H1 (cell line): ENCODE data around the gene ABHD12B. TPM values are rescaled to one million over a fixed set of nuclear protein-coding genes. Genes with fewer than 3 reads are reported as not detected.

Source experiments
- CTCF ChIA-PET: fragments of 300-600 bp; sonication (Branson Sonifier 250); formaldehyde crosslinking; loops from one replicate; lab custom pipeline; 2021; ENCODE audit not compliant: partially characterized antibody; lab: Charles Lee
- POLR2A ChIA-PET: fragments of 300-600 bp; sonication (Branson Sonifier 250); formaldehyde crosslinking; loops from one replicate; lab custom pipeline; 2021; ENCODE audit warnings: inconsistent platforms; ENCODE audit not compliant: partially characterized antibody; lab: Charles Lee
- DNase-seq, 2 experiments: peaks; one replicate each; pipeline versions ENCODE4 v3.0.0 to v3.0.0-alpha.2; 2010 to 2022; ENCODE audit warnings: low spot score in 2 of 2, low read depth in 1 of 2, mixed read lengths in 1 of 2
- FAIRE-seq: peaks from 2 replicates; lab custom pipeline; 2011; peaks lifted over from hg19 to GRCh38; lab: Jason Lieb, UNC
- H2AFZ ChIP-seq: 2 replicates; pipeline ENCODE4 v1.8.1; 2012; ENCODE audit warnings: low read length, inconsistent platforms
- H2AK5ac ChIP-seq: 2 replicates; pipeline ENCODE4 v1.6.1; 2013; ENCODE audit warnings: low read depth, low read length
- H2BK120ac ChIP-seq: replicated peaks from 2 replicates; pipeline ENCODE3; 2013; ENCODE audit warnings: low read depth, low read length, inconsistent platforms
- H2BK12ac ChIP-seq: 2 replicates; pipeline ENCODE4 v1.6.1; 2013; ENCODE audit warnings: low read depth, low read length
- H2BK15ac ChIP-seq: 2 replicates; pipeline ENCODE4 v1.6.1; 2013; ENCODE audit warnings: low read length
- H2BK20ac ChIP-seq: 2 replicates; pipeline ENCODE4 v1.6.1; 2013; ENCODE audit warnings: low read length
- H2BK5ac ChIP-seq: 2 replicates; pipeline ENCODE4 v1.6.1; 2013; ENCODE audit warnings: low read depth, low read length
- H3K14ac ChIP-seq: 2 replicates; pipeline ENCODE4 v1.6.1; 2013; ENCODE audit warnings: inconsistent platforms; ENCODE audit not compliant: insufficient read length
- H3K18ac ChIP-seq: 2 replicates; pipeline ENCODE4 v1.6.1; 2013; ENCODE audit warnings: low read length; ENCODE audit errors: extremely low read depth
- H3K23ac ChIP-seq: 2 replicates; pipeline ENCODE4 v1.6.1; 2013; ENCODE audit warnings: inconsistent platforms; ENCODE audit not compliant: insufficient read length
- H3K23me2 ChIP-seq: 2 replicates; pipeline ENCODE4 v1.6.1; 2013; ENCODE audit warnings: low read depth, low read length
- H3K27ac ChIP-seq: 2 replicates; pipeline ENCODE4 v1.6.1; 2011; ENCODE audit warnings: low read depth, low read length, inconsistent platforms
- H3K27me3 ChIP-seq, 4 experiments: replicated peaks in 1 of 4; 1 replicate in 1 of 4; 2 replicates in 3 of 4; pipeline versions ENCODE4 v1.6.1 to v1.8.1; 2011 to 2013; ENCODE audit warnings: low read length in 3 of 4, mild to moderate bottlenecking in 3 of 4, inconsistent platforms in 2 of 4, mixed read lengths in 2 of 4, moderate library complexity in 1 of 4; ENCODE audit not compliant: control insufficient read depth in 3 of 4, insufficient read depth in 3 of 4; ENCODE audit errors: extremely low read depth in 1 of 4
- H3K36me3 ChIP-seq, 4 experiments: 2 replicates each; pipeline versions ENCODE4 v1.6.1 to v1.8.1; 2011 to 2013; ENCODE audit warnings: mild to moderate bottlenecking in 4 of 4, low read length in 3 of 4, moderate library complexity in 2 of 4, control low read depth in 1 of 4, inconsistent platforms in 1 of 4; ENCODE audit not compliant: insufficient read depth in 4 of 4, control insufficient read depth in 2 of 4
- H3K4ac ChIP-seq: replicated peaks from 2 replicates; pipeline ENCODE3; 2013; ENCODE audit warnings: low read length, low read depth, mixed read lengths, inconsistent platforms; ENCODE audit not compliant: insufficient read length
- H3K4me1 ChIP-seq, 4 experiments: replicated peaks in 1 of 4; 1 replicate in 1 of 4; 2 replicates in 3 of 4; pipeline versions ENCODE4 v1.6.1 to v1.8.1; 2011 to 2013; ENCODE audit warnings: low read length in 3 of 4, inconsistent platforms in 2 of 4, mixed read lengths in 1 of 4; ENCODE audit not compliant: insufficient read depth in 4 of 4, control insufficient read depth in 3 of 4
- H3K4me2 ChIP-seq, 2 experiments: 2 replicates each; pipeline versions ENCODE4 v1.6.1 to v1.8.1; 2011 to 2013; ENCODE audit warnings: low read depth in 2 of 2, low read length in 2 of 2, control low read depth in 1 of 2, inconsistent platforms in 1 of 2, mild to moderate bottlenecking in 1 of 2; ENCODE audit not compliant: insufficient read depth in 1 of 2
- H3K4me3 ChIP-seq, 4 experiments: fragments of 200-600, 300-600 bp in 1 of 4; sonication (generic), shearing (Covaris generic), sonication (Bioruptor Twin) in 1 of 4; 2 replicates each; pipeline versions ENCODE4 v1.5.1 to v1.8.1; 2011 to 2016; ENCODE audit warnings: low read length in 4 of 4, low read depth in 3 of 4, control low read depth in 2 of 4, inconsistent platforms in 2 of 4, mild to moderate bottlenecking in 2 of 4, mixed read lengths in 1 of 4, moderate library complexity in 1 of 4; ENCODE audit not compliant: insufficient read depth in 2 of 4; ENCODE audit errors: extremely low read depth in 1 of 4
- H3K56ac ChIP-seq: replicated peaks from 2 replicates; pipeline ENCODE3; 2013; ENCODE audit warnings: low read depth, mild to moderate bottlenecking, mixed read lengths, low read length, inconsistent platforms; ENCODE audit not compliant: insufficient read length
- H3K79me1 ChIP-seq: 2 replicates; pipeline ENCODE4 v1.6.1; 2013; ENCODE audit warnings: low read depth, low read length, control low read depth
- H3K79me2 ChIP-seq, 2 experiments: 2 replicates each; pipeline versions ENCODE4 v1.6.1 to v1.8.1; 2012 to 2013; ENCODE audit warnings: low read length in 2 of 2, mild to moderate bottlenecking in 2 of 2, inconsistent platforms in 1 of 2; ENCODE audit not compliant: insufficient read depth in 2 of 2, control insufficient read depth in 1 of 2
- H3K9ac ChIP-seq, 4 experiments: replicated peaks in 1 of 4; 1 replicate in 1 of 4; 2 replicates in 3 of 4; pipeline versions ENCODE4 v1.6.1 to v1.8.1; 2011 to 2013; ENCODE audit warnings: low read depth in 3 of 4, low read length in 3 of 4, control low read depth in 2 of 4, mild to moderate bottlenecking in 2 of 4, moderate library complexity in 2 of 4, inconsistent platforms in 1 of 4; ENCODE audit errors: extremely low read depth in 1 of 4
- H3K9me3 ChIP-seq, 2 experiments: 2 replicates each; pipeline versions ENCODE4 v1.6.1 to v1.8.1; 2012 to 2013; ENCODE audit warnings: mild to moderate bottlenecking in 2 of 2, moderate library complexity in 2 of 2, control low read depth in 1 of 2, inconsistent platforms in 1 of 2, low read depth in 1 of 2, low read length in 1 of 2, mixed read lengths in 1 of 2; ENCODE audit not compliant: insufficient read depth in 2 of 2
- H4K20me1 ChIP-seq, 2 experiments: replicated peaks in 1 of 2; 2 replicates each; pipeline versions ENCODE3 to v1.8.1; 2011 to 2013; ENCODE audit warnings: inconsistent platforms in 2 of 2, low read length in 2 of 2, mild to moderate bottlenecking in 1 of 2; ENCODE audit not compliant: insufficient read depth in 2 of 2, control insufficient read depth in 1 of 2
- H4K5ac ChIP-seq: 2 replicates; pipeline ENCODE4 v1.6.1; 2013; ENCODE audit warnings: low read length, low read depth, mixed read lengths, inconsistent platforms; ENCODE audit not compliant: insufficient read length
- H4K8ac ChIP-seq: 2 replicates; pipeline ENCODE4 v1.8.0; 2013; ENCODE audit warnings: mild to moderate bottlenecking, moderate library complexity, low read length, inconsistent platforms; ENCODE audit not compliant: insufficient read depth; ENCODE audit errors: extremely low read depth
- H4K91ac ChIP-seq: replicated peaks from 2 replicates; pipeline ENCODE3; 2013; ENCODE audit warnings: low read length, mixed read lengths, inconsistent platforms; ENCODE audit not compliant: insufficient read length
- BCL11A ChIP-seq, 2 experiments: IDR thresholded peaks; one replicate each; pipeline ENCODE4 v1.6.1; 2011; ENCODE audit warnings: low read depth in 2 of 2, low read length in 2 of 2, mild to moderate bottlenecking in 2 of 2
- CTCF ChIP-seq, 3 experiments: IDR thresholded peaks; 1 replicate in 2 of 3; 2 replicates in 1 of 3; pipeline versions ENCODE4 v1.5.1 to v1.6.1; 2011; ENCODE audit warnings: low read length in 3 of 3, mild to moderate bottlenecking in 3 of 3, inconsistent platforms in 2 of 3, low read depth in 1 of 3, moderate library complexity in 1 of 3; ENCODE audit not compliant: insufficient read depth in 1 of 3; ENCODE audit errors: control extremely low read depth in 1 of 3
- E2F6 ChIP-seq: IDR thresholded peaks from 2 replicates; pipeline ENCODE4 v1.6.1; 2012; ENCODE audit warnings: inconsistent platforms
- HDAC2 ChIP-seq, 2 experiments: fragments of 300-600 bp in 1 of 2; sonication (generic) in 1 of 2; IDR thresholded peaks; 2 replicates each; pipeline ENCODE4 v1.6.1; 2011 to 2012; ENCODE audit warnings: low read depth in 2 of 2, low read length in 2 of 2, mild to moderate bottlenecking in 2 of 2, moderate library complexity in 2 of 2, borderline replicate concordance in 1 of 2, inconsistent platforms in 1 of 2
- KDM4A ChIP-seq: IDR thresholded peaks from one replicate; pipeline ENCODE4 v1.7.1; 2012; ENCODE audit warnings: low read depth, mild to moderate bottlenecking, moderate library complexity, low read length, inconsistent platforms; ENCODE audit not compliant: severe bottlenecking
- NRF1 ChIP-seq: IDR thresholded peaks from 2 replicates; pipeline ENCODE4 v1.6.1; 2011; ENCODE audit warnings: mild to moderate bottlenecking, low read depth, low read length, improper control_type of control experiment
- SAP30 ChIP-seq: fragments of 300-600 bp; sonication (generic); IDR thresholded peaks from 2 replicates; pipeline ENCODE4 v1.7.1; 2012; ENCODE audit warnings: low read length, moderate library complexity, mild to moderate bottlenecking, inconsistent platforms; ENCODE audit not compliant: insufficient read depth, insufficient replicate concordance
- SIX5 ChIP-seq: IDR thresholded peaks from 2 replicates; pipeline ENCODE4 v1.6.1; 2011; ENCODE audit warnings: mild to moderate bottlenecking, low read depth, low read length
- SP4 ChIP-seq: IDR thresholded peaks from 2 replicates; pipeline ENCODE4 v1.6.1; 2012; ENCODE audit warnings: low read length, inconsistent platforms
- TBP ChIP-seq: IDR thresholded peaks from 2 replicates; pipeline ENCODE4 v1.6.1; 2011; ENCODE audit warnings: low read depth, low read length, improper control_type of control experiment
- ZNF274 ChIP-seq: IDR thresholded peaks from 2 replicates; pipeline ENCODE4 v1.7.0; 2012; ENCODE audit warnings: low read length, borderline replicate concordance; ENCODE audit errors: extremely low read depth
- WGBS, 2 experiments: shearing (Covaris generic) in 1 of 2; methylation state at CpG; one replicate each; pipeline versions ENCODE4 v1.1.6 to v1.1.7; 2013 to 2015; ENCODE audit warnings: low lambda C conversion rate in 2 of 2, mixed read lengths in 2 of 2, inconsistent platforms in 1 of 2, low coverage in 1 of 2, missing lambda C conversion rate in 1 of 2; ENCODE audit not compliant: insufficient replicate concordance in 2 of 2, insufficient coverage in 1 of 2, insufficient read length in 1 of 2; ENCODE audit errors: extremely low coverage in 1 of 2, missing lambda C conversion rate in 1 of 2; 5-methylcytosine and 5-hydroxymethylcytosine counted together
- polyA plus RNA-seq, 7 experiments: library from polyadenylated mRNA; depleted of rRNA in 3 of 7; stranded (reverse) in 5 of 7; unstranded in 2 of 7; fragments of >200 nt in 5 of 7; fragments of 200-250 nt in 2 of 7; gene quantifications; 1 replicate in 5 of 7; 2 replicates in 1 of 7; 4 replicates in 1 of 7; pipeline versions ENCODE4 v1.2.1 to v1.2.3, GENCODE V29; 2011 to 2013; ENCODE audit warnings: missing spikeins in 2 of 7, mixed read lengths in 2 of 7
- total RNA-seq: library from RNA; stranded (reverse); fragmentation: NEBNext Ultra II Directional; extraction: Animal tissue kit (Norgen Biotek cat#: 25700); gene quantifications from 2 replicates; pipeline ENCODE4 v1.2.1, GENCODE V29; 2021

ABHD12B gene
- total and polyA plus RNA-seq, 2 of the 8 experiments (the other 6 are each of a cell fraction or from before 2014, with no cell fraction given): 4.0 to 102 TPM

- H2BK5ac ChIP-seq: no peak overlapping the region
- H2AK5ac ChIP-seq: no peak overlapping the region
- 46% methylated on average over 2 of the region's 2 CpGs; no CpG with 5 or more reads in 1 of the 2 experiments for WGBS, 2 experiments
- H3K27ac ChIP-seq: no peak overlapping the region
- no peak overlapping the region for H3K18ac ChIP-seq
- H3K23me2 ChIP-seq: no peaks in the 10 kb centered on the region
- no peak overlapping the region for H2BK15ac ChIP-seq
- no peak overlapping the region for H3K56ac ChIP-seq
- no peak overlapping the region for H3K23ac ChIP-seq
- H3K4ac ChIP-seq: no peak overlapping the region
- H3K4me2 ChIP-seq: no peak overlapping the region
- H3K36me3 ChIP-seq: peaks cover 0 to 16% (median 7%) of the 10 kb centered on the region in 4 experiments; a peak in 6 of 8 replicates
- DNase-seq (no peak), FAIRE-seq (no peak)
- H3K4me1 ChIP-seq: no peaks in the 10 kb centered on the region
- H2BK120ac ChIP-seq: no peak overlapping the region
- no peak overlapping the region for H4K5ac ChIP-seq
- no peak overlapping the region for H4K8ac ChIP-seq
- H3K79me1 ChIP-seq: no peaks in the 10 kb centered on the region
- H3K9ac ChIP-seq: no peak overlapping the region
- ChIA-PET CTCF (interaction anchor here (1.1 to 2.2 kb wide), 5 partner anchors 9 to 76 kb away, joined by 3 to 5 read pairs (median 4); partner anchors contain the start of gene PYGL), POLR2A (interaction anchor here (1.0 to 1.2 kb wide), 2 partner anchors 31 to 60 kb away, joined by 3 read pairs; no protein-coding TSS in a partner anchor)
- H3K4me3 ChIP-seq: no peak overlapping the region
- no peak overlapping the region for H4K91ac ChIP-seq
- H3K14ac ChIP-seq: no peak overlapping the region
- no peak overlapping the region for H2BK20ac ChIP-seq
- no peaks in the 10 kb centered on the region for H3K27me3 ChIP-seq
- H2BK12ac ChIP-seq: no peak overlapping the region
- no peaks in the 10 kb centered on the region for H3K79me2 ChIP-seq
- no peaks in the 10 kb centered on the region for H3K9me3 ChIP-seq
- no peaks in the 10 kb centered on the region for H4K20me1 ChIP-seq
- no peak overlapping the region for H2AFZ ChIP-seq
- TF ChIP-seq SIX5: no peak
- no peak for TF ChIP-seq SAP30
- TF ChIP-seq ZNF274: no peak
- no peak for TF ChIP-seq E2F6
- TF ChIP-seq HDAC2 (IDR thresholded peaks at IDR 0.05; ENCODE audit: borderline replicate concordance in 1 of 2, low read depth in 2 of 2, low read length in 2 of 2): no peak
- no peak for TF ChIP-seq TBP
- TF ChIP-seq BCL11A (IDR thresholded peaks at IDR 0.05; ENCODE audit: low read depth in 2 of 2, low read length in 2 of 2): no peak
- no peak for TF ChIP-seq KDM4A
- TF ChIP-seq CTCF (IDR thresholded peaks at IDR 0.05; ENCODE audit: control extremely low read depth in 1 of 3, insufficient read depth in 1 of 3, low read depth in 1 of 3, low read length in 3 of 3): no peak
- TF ChIP-seq SP4: no peak
- TF ChIP-seq NRF1: no peak
Observed at GRCh38 chr14:50936016-50936340, 64.1 kb downstream of the ABHD12B start.
